Measurements from ENCODE around the gene NADSYN1.

DNA sequence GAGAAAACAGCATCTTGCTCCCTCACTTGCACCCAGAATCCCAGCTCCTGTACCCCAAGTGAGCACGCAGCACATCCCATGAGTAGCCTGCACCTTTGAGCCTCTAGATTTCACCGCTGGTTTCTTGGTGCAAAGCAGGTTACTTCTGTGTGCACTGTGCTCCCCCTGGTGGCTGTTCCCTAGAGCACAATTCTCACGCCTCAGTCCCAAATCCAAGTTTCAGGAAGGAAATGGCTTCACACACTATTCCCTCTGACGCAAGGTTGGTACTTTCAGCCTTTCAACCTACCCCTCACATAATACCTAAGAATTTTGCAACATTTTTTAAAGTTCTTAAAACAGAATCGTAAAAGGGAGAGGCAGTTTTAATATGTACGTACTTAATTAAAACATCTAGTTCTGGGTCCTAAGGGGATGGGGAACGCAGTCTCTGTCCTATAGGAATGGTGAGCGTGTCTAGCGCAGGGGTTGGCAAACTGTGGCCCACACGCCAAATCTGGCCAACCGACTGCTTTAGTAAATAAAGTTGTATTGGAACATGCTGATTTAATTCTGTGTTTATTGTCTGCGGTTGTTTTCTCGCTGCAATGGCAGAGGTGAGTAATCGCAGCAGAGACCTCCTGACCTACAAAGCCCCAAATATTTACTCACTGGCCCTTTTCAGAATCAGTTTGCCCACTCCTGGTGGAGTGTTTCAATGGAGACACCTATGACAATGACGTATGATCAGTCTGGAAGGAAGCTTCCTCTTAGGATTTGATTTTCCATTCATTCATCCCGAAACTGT, 32.4 kb upstream of the NADSYN1 start:
- TF ChIP-seq, protein P1, sequence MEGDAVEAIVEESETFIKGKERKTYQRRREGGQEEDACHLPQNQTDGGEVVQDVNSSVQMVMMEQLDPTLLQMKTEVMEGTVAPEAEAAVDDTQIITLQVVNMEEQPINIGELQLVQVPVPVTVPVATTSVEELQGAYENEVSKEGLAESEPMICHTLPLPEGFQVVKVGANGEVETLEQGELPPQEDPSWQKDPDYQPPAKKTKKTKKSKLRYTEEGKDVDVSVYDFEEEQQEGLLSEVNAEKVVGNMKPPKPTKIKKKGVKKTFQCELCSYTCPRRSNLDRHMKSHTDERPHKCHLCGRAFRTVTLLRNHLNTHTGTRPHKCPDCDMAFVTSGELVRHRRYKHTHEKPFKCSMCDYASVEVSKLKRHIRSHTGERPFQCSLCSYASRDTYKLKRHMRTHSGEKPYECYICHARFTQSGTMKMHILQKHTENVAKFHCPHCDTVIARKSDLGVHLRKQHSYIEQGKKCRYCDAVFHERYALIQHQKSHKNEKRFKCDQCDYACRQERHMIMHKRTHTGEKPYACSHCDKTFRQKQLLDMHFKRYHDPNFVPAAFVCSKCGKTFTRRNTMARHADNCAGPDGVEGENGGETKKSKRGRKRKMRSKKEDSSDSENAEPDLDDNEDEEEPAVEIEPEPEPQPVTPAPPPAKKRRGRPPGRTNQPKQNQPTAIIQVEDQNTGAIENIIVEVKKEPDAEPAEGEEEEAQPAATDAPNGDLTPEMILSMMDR (IDR thresholded peaks at IDR 0.05 in 8 of 11, conservative IDR thresholded peaks at IDR 0.05 in 3 of 11): peak; percentile 30 to 71 (median 64)
- TF ChIP-seq POLR2A (IDR thresholded peaks at IDR 0.05): no peak
- no peak for TF ChIP-seq POLR2AphosphoS5 (IDR thresholded peaks at IDR 0.05)

Data from spleen (tissue), 7 donors.